HEK293 (cell line): ENCODE measurements around the gene ITGA2B.
A peak's percentile ranks its signal among the peaks of the same experiment; 100 is the strongest.

Source experiments
- GFI1B ChIP-seq: fragments of 450-650 bp; formaldehyde crosslinking; IDR thresholded peaks from 2 replicates; pipeline ENCODE4 v1.5.1; 2016; ENCODE audit warnings: missing biosample characterization, missing genetic modification characterization
- HIC1 ChIP-seq: fragments of 450-650 bp; formaldehyde crosslinking; IDR thresholded peaks from 2 replicates; pipeline ENCODE4 v1.5.1; 2016; ENCODE audit warnings: missing biosample characterization, missing genetic modification characterization
- MEIS1 ChIP-seq: sonication (generic); formaldehyde crosslinking; IDR thresholded peaks from 2 replicates; pipeline ENCODE4 v1.8.1; 2022; ENCODE audit warnings: missing genetic modification reagents, mild to moderate bottlenecking, borderline replicate concordance
- MZF1 ChIP-seq: fragments of 450-650 bp; formaldehyde crosslinking; IDR thresholded peaks from 2 replicates; pipeline ENCODE4 v1.5.1; 2017; ENCODE audit warnings: missing biosample characterization, missing genetic modification characterization, borderline replicate concordance
- REST ChIP-seq: fragments of 450-650 bp; formaldehyde crosslinking; IDR thresholded peaks from 2 replicates; pipeline ENCODE4 v1.5.1; 2016; ENCODE audit warnings: missing biosample characterization, missing genetic modification characterization
- YY2 ChIP-seq: fragments of 450-650 bp; formaldehyde crosslinking; IDR thresholded peaks from 2 replicates; pipeline ENCODE4 v1.5.1; 2016; ENCODE audit warnings: missing biosample characterization, missing genetic modification characterization
- ZBTB10 ChIP-seq: fragments of 450-650 bp; formaldehyde crosslinking; IDR thresholded peaks from 2 replicates; pipeline ENCODE4 v1.5.1; 2016; ENCODE audit warnings: missing biosample characterization, missing genetic modification characterization
- ZBTB17 ChIP-seq: fragments of 450-650 bp; formaldehyde crosslinking; IDR thresholded peaks from 2 replicates; pipeline ENCODE4 v1.5.1; 2016; ENCODE audit warnings: missing biosample characterization, missing genetic modification characterization
- ZEB2 ChIP-seq: fragments of 450-650 bp; formaldehyde crosslinking; IDR thresholded peaks from 2 replicates; pipeline ENCODE4 v1.5.1; 2016; ENCODE audit warnings: missing biosample characterization, missing genetic modification characterization
- ZIC2 ChIP-seq: fragments of 450-650 bp; formaldehyde crosslinking; IDR thresholded peaks from 2 replicates; pipeline ENCODE4 v1.5.1; 2016; ENCODE audit warnings: missing biosample characterization, missing genetic modification characterization
- ZNF169 ChIP-seq: fragments of 450-650 bp; formaldehyde crosslinking; IDR thresholded peaks from 2 replicates; pipeline ENCODE4 v1.5.1; 2016; ENCODE audit warnings: missing biosample characterization, missing genetic modification characterization
- ZNF2 ChIP-seq: fragments of 450-650 bp; formaldehyde crosslinking; IDR thresholded peaks from 2 replicates; pipeline ENCODE4 v1.5.1; 2016; ENCODE audit warnings: missing biosample characterization, missing genetic modification characterization
- ZNF239 ChIP-seq: fragments of 450-650 bp; formaldehyde crosslinking; IDR thresholded peaks from 2 replicates; pipeline ENCODE4 v1.5.1; 2016; ENCODE audit warnings: missing biosample characterization, missing genetic modification characterization
- ZNF292 ChIP-seq: fragments of 450-650 bp; formaldehyde crosslinking; IDR thresholded peaks from 2 replicates; pipeline ENCODE4 v1.5.1; 2016; ENCODE audit warnings: low read depth, missing biosample characterization, missing genetic modification characterization, borderline replicate concordance
- ZNF394 ChIP-seq: fragments of 450-650 bp; formaldehyde crosslinking; IDR thresholded peaks from 2 replicates; pipeline ENCODE4 v1.5.1; 2016; ENCODE audit warnings: missing biosample characterization, missing genetic modification characterization, mild to moderate bottlenecking, moderate library complexity, borderline replicate concordance
- ZNF48 ChIP-seq: fragments of 450-650 bp; formaldehyde crosslinking; IDR thresholded peaks from 2 replicates; pipeline ENCODE4 v1.5.1; 2016; ENCODE audit warnings: missing biosample characterization, missing genetic modification characterization
- ZNF514 ChIP-seq: fragments of 450-650 bp; formaldehyde crosslinking; IDR thresholded peaks from 2 replicates; pipeline ENCODE4 v1.5.1; 2016; ENCODE audit warnings: missing biosample characterization, missing genetic modification characterization
- ZNF549 ChIP-seq: fragments of 450-650 bp; IDR thresholded peaks from 2 replicates; pipeline ENCODE4 v1.5.1; 2018; ENCODE audit warnings: missing biosample characterization, missing genetic modification characterization, mild to moderate bottlenecking, inconsistent platforms, moderate library complexity
- ZNF596 ChIP-seq: fragments of 450-650 bp; IDR thresholded peaks from 2 replicates; pipeline ENCODE4 v1.5.0; 2018; ENCODE audit warnings: missing biosample characterization, mild to moderate bottlenecking, missing genetic modification characterization, moderate library complexity
- ZNF610 ChIP-seq: fragments of 450-650 bp; formaldehyde crosslinking; IDR thresholded peaks from 2 replicates; pipeline ENCODE4 v1.5.1; 2016; ENCODE audit warnings: missing biosample characterization, missing genetic modification characterization, borderline replicate concordance
- ZNF654 ChIP-seq: fragments of 450-650 bp; formaldehyde crosslinking; IDR thresholded peaks from 2 replicates; pipeline ENCODE4 v1.5.1; 2016; ENCODE audit warnings: low read depth, missing biosample characterization, missing genetic modification characterization
- ZNF670 ChIP-seq: fragments of 450-650 bp; formaldehyde crosslinking; IDR thresholded peaks from 2 replicates; pipeline ENCODE4 v1.5.1; 2016; ENCODE audit warnings: missing biosample characterization, missing genetic modification characterization, low read depth
- ZNF677 ChIP-seq: fragments of 450-650 bp; IDR thresholded peaks from 2 replicates; pipeline ENCODE4 v1.5.0; 2018; ENCODE audit warnings: missing biosample characterization, mild to moderate bottlenecking, missing genetic modification characterization, moderate library complexity
- ZNF747 ChIP-seq: fragments of 450-650 bp; formaldehyde crosslinking; IDR thresholded peaks from 2 replicates; pipeline ENCODE4 v1.5.1; 2016; ENCODE audit warnings: missing biosample characterization, missing genetic modification characterization
- TF ChIP-seq, protein P1 (sequence below): fragments of 450-650 bp; formaldehyde crosslinking; IDR thresholded peaks from 2 replicates; pipeline ENCODE4 v1.5.1; 2016; ENCODE audit warnings: missing biosample characterization, missing genetic modification characterization
- TF ChIP-seq, protein P2 (sequence below): fragments of 450-650 bp; formaldehyde crosslinking; IDR thresholded peaks from 2 replicates; pipeline ENCODE4; 2016; ENCODE audit warnings: missing biosample characterization, missing genetic modification characterization
- TF ChIP-seq, protein P3 (sequence below): fragments of 450-650 bp; formaldehyde crosslinking; IDR thresholded peaks from 2 replicates; pipeline ENCODE4 v1.5.1; 2016; ENCODE audit warnings: missing biosample characterization, missing genetic modification characterization, low read depth

Gene ITGA2B

DNA sequence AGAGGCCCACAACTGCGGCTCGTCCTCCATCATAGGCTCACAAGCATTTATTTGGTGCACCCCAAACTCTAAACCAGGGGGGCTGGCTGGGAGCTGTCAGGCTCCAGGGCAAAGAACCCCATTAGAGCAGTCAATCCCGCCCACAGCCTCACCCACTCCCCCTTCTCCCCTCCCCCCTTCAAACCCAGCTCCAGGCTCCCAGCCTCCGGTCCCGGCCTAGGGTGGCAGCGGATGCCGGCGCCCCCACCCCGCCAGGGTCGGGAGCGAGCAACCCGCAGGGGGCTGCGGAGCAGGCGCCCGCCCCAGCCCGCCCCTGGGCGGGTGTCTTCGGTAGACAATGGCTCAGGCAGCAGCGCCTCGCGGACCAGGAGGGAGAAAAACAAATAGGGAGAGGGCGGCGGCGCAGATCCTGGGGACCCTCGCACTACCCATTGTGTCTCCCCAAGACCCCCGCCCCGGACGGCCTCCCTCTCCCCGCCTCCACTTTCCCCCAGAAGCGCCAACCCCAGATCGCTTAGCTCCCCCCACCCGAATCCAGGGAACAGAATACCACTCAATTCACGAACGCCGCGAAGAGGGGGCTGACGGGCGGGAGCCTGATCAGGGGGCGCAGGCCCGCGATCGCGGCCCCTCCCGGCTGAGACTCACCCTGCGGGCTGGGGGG is 26.4 kb downstream of the ITGA2B start (continued):
- peak; percentile 49; the same call in 1 of the 2 replicates for TF ChIP-seq ZBTB10 (tag by site-specific recombination)
- TF ChIP-seq ZNF394, result no peak
- no peak for TF ChIP-seq ZNF610
- no peak for TF ChIP-seq ZNF239 (tag by site-specific recombination)
- no peak for TF ChIP-seq HIC1 (tag by site-specific recombination)
- no peak for TF ChIP-seq ZNF677 (tag by site-specific recombination)
- no peak for TF ChIP-seq ZNF169
- no peak for TF ChIP-seq ZNF654 (tag by site-specific recombination)
- no peak for TF ChIP-seq MZF1 (tag by site-specific recombination)
- no peak for TF ChIP-seq ZNF670 (tag by site-specific recombination)
- no peak for TF ChIP-seq ZNF514 (tag by site-specific recombination)
- TF ChIP-seq REST (tag by site-specific recombination), result no peak
- TF ChIP-seq, protein P1, sequence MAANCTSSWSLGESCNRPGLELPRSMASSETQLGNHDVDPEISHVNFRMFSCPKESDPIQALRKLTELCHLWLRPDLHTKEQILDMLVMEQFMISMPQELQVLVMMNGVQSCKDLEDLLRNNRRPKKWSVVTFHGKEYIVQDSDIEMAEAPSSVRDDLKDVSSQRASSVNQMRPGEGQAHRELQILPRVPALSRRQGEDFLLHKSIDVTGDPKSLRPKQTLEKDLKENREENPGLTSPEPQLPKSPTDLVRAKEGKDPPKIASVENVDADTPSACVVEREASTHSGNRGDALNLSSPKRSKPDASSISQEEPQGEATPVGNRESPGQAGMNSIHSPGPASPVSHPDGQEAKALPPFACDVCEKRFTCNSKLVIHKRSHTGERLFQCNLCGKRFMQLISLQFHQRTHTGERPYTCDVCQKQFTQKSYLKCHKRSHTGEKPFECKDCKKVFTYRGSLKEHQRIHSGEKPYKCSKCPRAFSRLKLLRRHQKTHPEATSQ (tag by site-specific recombination), result no peak
- TF ChIP-seq, protein P2, sequence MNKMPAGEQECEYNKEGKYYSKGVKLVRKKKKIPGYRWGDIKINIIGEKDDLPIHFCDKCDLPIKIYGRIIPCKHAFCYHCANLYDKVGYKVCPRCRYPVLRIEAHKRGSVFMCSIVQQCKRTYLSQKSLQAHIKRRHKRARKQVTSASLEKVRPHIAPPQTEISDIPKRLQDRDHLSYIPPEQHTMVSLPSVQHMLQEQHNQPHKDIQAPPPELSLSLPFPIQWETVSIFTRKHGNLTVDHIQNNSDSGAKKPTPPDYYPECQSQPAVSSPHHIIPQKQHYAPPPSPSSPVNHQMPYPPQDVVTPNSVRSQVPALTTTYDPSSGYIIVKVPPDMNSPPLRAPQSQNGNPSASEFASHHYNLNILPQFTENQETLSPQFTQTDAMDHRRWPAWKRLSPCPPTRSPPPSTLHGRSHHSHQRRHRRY (tag by site-specific recombination), result no peak
- no peak for TF ChIP-seq GFI1B (tag by site-specific recombination)
- peak; percentile 11; the same call in 1 of the 2 replicates for TF ChIP-seq ZEB2 (tag by site-specific recombination)
- TF ChIP-seq ZNF2 (tag by site-specific recombination), result no peak
- peak; percentile 38 for TF ChIP-seq ZIC2 (tag by site-specific recombination)
- TF ChIP-seq ZNF292 (tag by site-specific recombination), result no peak
- TF ChIP-seq YY2 (tag by site-specific recombination), result no peak
- no peak for TF ChIP-seq ZNF596 (tag by site-specific recombination)
- no peak for TF ChIP-seq ZBTB17 (tag by site-specific recombination)
- TF ChIP-seq, protein P3, sequence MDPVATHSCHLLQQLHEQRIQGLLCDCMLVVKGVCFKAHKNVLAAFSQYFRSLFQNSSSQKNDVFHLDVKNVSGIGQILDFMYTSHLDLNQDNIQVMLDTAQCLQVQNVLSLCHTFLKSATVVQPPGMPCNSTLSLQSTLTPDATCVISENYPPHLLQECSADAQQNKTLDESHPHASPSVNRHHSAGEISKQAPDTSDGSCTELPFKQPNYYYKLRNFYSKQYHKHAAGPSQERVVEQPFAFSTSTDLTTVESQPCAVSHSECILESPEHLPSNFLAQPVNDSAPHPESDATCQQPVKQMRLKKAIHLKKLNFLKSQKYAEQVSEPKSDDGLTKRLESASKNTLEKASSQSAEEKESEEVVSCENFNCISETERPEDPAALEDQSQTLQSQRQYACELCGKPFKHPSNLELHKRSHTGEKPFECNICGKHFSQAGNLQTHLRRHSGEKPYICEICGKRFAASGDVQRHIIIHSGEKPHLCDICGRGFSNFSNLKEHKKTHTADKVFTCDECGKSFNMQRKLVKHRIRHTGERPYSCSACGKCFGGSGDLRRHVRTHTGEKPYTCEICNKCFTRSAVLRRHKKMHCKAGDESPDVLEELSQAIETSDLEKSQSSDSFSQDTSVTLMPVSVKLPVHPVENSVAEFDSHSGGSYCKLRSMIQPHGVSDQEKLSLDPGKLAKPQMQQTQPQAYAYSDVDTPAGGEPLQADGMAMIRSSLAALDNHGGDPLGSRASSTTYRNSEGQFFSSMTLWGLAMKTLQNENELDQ (tag by site-specific recombination), result no peak
- no peak for TF ChIP-seq MEIS1 (CRISPR knock-in tag)
- no peak for TF ChIP-seq ZNF549
- TF ChIP-seq ZNF747 (tag by site-specific recombination), result no peak
- no peak for TF ChIP-seq ZNF48
